H9 (cell line): ENCODE results near the gene ARID3A. TPM values are rescaled to one million over a fixed set of nuclear protein-coding genes. Genes with fewer than 3 reads are reported as not detected.
A peak's percentile ranks its signal among the peaks of the same experiment; 100 is the strongest.

Source experiments
- DNase-seq: peaks from one replicate; pipeline ENCODE4 v3.0.0-alpha.2; 2017
- H2AFZ ChIP-seq: one replicate; pipeline ENCODE4 v1.6.1; 2013; ENCODE audit warnings: mild to moderate bottlenecking, low read length, control low read depth, moderate library complexity
- H2AK5ac ChIP-seq: 2 replicates; pipeline ENCODE4 v1.6.1; 2013; ENCODE audit warnings: low read length, control low read depth, mixed read lengths; ENCODE audit not compliant: insufficient read length
- H2BK120ac ChIP-seq: one replicate; pipeline ENCODE4 v1.6.1; 2013; ENCODE audit warnings: low read depth, mild to moderate bottlenecking, low read length, control low read depth, inconsistent platforms; ENCODE audit not compliant: poor library complexity, severe bottlenecking
- H2BK12ac ChIP-seq: 2 replicates; pipeline ENCODE4 v1.6.1; 2013; ENCODE audit warnings: low read length, control low read depth, mixed read lengths, low read depth; ENCODE audit not compliant: insufficient read length
- H2BK15ac ChIP-seq: 2 replicates; pipeline ENCODE4 v1.6.1; 2013; ENCODE audit warnings: low read depth, low read length, control low read depth
- H2BK20ac ChIP-seq: one replicate; pipeline ENCODE4 v1.6.1; 2013; ENCODE audit warnings: low read depth, mild to moderate bottlenecking, low read length, control low read depth, inconsistent platforms; ENCODE audit not compliant: poor library complexity, severe bottlenecking
- H2BK5ac ChIP-seq: 2 replicates; pipeline ENCODE4 v1.6.1; 2013; ENCODE audit warnings: low read length, control low read depth, mixed read lengths; ENCODE audit not compliant: insufficient read length
- H3K14ac ChIP-seq: 2 replicates; pipeline ENCODE4 v1.6.1; 2013; ENCODE audit warnings: low read length, control low read depth; ENCODE audit not compliant: insufficient read depth
- H3K18ac ChIP-seq: 2 replicates; pipeline ENCODE4 v1.6.1; 2013; ENCODE audit warnings: low read depth, mild to moderate bottlenecking, mixed read lengths, low read length, control low read depth; ENCODE audit not compliant: insufficient read length
- H3K23ac ChIP-seq: 2 replicates; pipeline ENCODE4 v1.6.1; 2013; ENCODE audit warnings: low read length, control low read depth, mixed read lengths, low read depth; ENCODE audit not compliant: insufficient read length
- H3K23me2 ChIP-seq: 2 replicates; pipeline ENCODE4 v1.6.1; 2013; ENCODE audit warnings: low read depth, mild to moderate bottlenecking, mixed read lengths, low read length, control low read depth; ENCODE audit not compliant: insufficient read length, poor library complexity, severe bottlenecking
- H3K27ac ChIP-seq: 2 replicates; pipeline ENCODE4 v1.5.1; 2013; ENCODE audit warnings: low read length, control low read depth, mixed read lengths, low read depth; ENCODE audit not compliant: insufficient read length
- H3K27me3 ChIP-seq: 2 replicates; pipeline ENCODE4 v1.6.1; 2013; ENCODE audit warnings: low read length, control low read depth, inconsistent platforms; ENCODE audit not compliant: insufficient read depth
- H3K4ac ChIP-seq: 2 replicates; pipeline ENCODE4 v1.6.1; 2013; ENCODE audit warnings: low read depth, mild to moderate bottlenecking, control low read depth, inconsistent platforms, low read length, moderate library complexity
- H3K4me1 ChIP-seq: 2 replicates; pipeline ENCODE4 v1.6.1; 2013; ENCODE audit warnings: low read length, control low read depth, inconsistent platforms; ENCODE audit not compliant: insufficient read depth
- H3K4me2 ChIP-seq: 2 replicates; pipeline ENCODE4 v1.6.1; 2013; ENCODE audit warnings: low read length, control low read depth, mixed read lengths; ENCODE audit not compliant: insufficient read length, insufficient read depth
- H3K56ac ChIP-seq: 2 replicates; pipeline ENCODE4 v1.6.1; 2013; ENCODE audit warnings: low read depth, mild to moderate bottlenecking, mixed read lengths, low read length, control low read depth; ENCODE audit not compliant: insufficient read length
- H3K79me1 ChIP-seq: 2 replicates; pipeline ENCODE4 v1.6.1; 2013; ENCODE audit warnings: low read depth, mild to moderate bottlenecking, moderate library complexity, low read length, control low read depth, inconsistent platforms; ENCODE audit not compliant: insufficient read depth, poor library complexity, severe bottlenecking
- H3K79me2 ChIP-seq: 2 replicates; pipeline ENCODE4 v1.6.1; 2013; ENCODE audit warnings: low read length, control low read depth, inconsistent platforms; ENCODE audit not compliant: insufficient read depth
- H3K9ac ChIP-seq: 2 replicates; pipeline ENCODE4 v1.6.1; 2013; ENCODE audit warnings: low read length, control low read depth, mixed read lengths; ENCODE audit not compliant: insufficient read length; ENCODE audit errors: extremely low read depth
- H3K9me3 ChIP-seq: one replicate; pipeline ENCODE4 v1.6.1; 2013; ENCODE audit warnings: low read depth, low read length, inconsistent platforms; ENCODE audit not compliant: control insufficient read depth
- H3T11ph ChIP-seq: one replicate; pipeline ENCODE4 v1.6.1; 2013; ENCODE audit warnings: mild to moderate bottlenecking, low read length, control low read depth, inconsistent platforms
- H4K20me1 ChIP-seq: one replicate; pipeline ENCODE4 v1.6.1; 2013; ENCODE audit not compliant: control insufficient read depth, insufficient read length, insufficient read depth
- H4K5ac ChIP-seq: 2 replicates; pipeline ENCODE4 v1.6.1; 2013; ENCODE audit warnings: low read depth, mild to moderate bottlenecking, mixed read lengths, low read length, control low read depth; ENCODE audit not compliant: insufficient read length
- H4K8ac ChIP-seq: replicated peaks from 2 replicates; pipeline ENCODE4 v1.6.1; 2013; ENCODE audit warnings: low read length, control low read depth, mixed read lengths, low read depth; ENCODE audit not compliant: insufficient read length
- H4K91ac ChIP-seq: 2 replicates; pipeline ENCODE4 v1.6.1; 2013; ENCODE audit warnings: low read depth, mild to moderate bottlenecking, moderate library complexity, mixed read lengths, low read length, control low read depth; ENCODE audit not compliant: insufficient read length
- H3K27ac Mint-ChIP-seq, 3 experiments: 2 replicates in 2 of 3; 3 replicates in 1 of 3; pipeline ENCODE4 v1.8.0; 2020 to 2021; ENCODE audit warnings: mixed read lengths in 3 of 3, mild to moderate bottlenecking in 1 of 3, moderate library complexity in 1 of 3
- H3K27me3 Mint-ChIP-seq: 2 replicates; pipeline ENCODE4 v1.8.0; 2021; ENCODE audit warnings: low read depth, mild to moderate bottlenecking, moderate library complexity, mixed read lengths
- H3K36me3 Mint-ChIP-seq, 3 experiments: 2 replicates in 2 of 3; 3 replicates in 1 of 3; pipeline ENCODE4 v1.8.0; 2020 to 2021; ENCODE audit warnings: low read depth in 3 of 3, mixed read lengths in 3 of 3; ENCODE audit not compliant: insufficient read depth in 1 of 3
- H3K4me1 Mint-ChIP-seq, 2 experiments: 2 replicates each; pipeline ENCODE4 v1.8.0; 2020; ENCODE audit warnings: mixed read lengths in 2 of 2
- H3K4me3 Mint-ChIP-seq, 2 experiments: 2 replicates in 1 of 2; 3 replicates in 1 of 2; pipeline ENCODE4 v1.8.0; 2020 to 2021; ENCODE audit warnings: mild to moderate bottlenecking in 2 of 2, mixed read lengths in 2 of 2, moderate library complexity in 1 of 2
- H3K9me3 Mint-ChIP-seq, 2 experiments: 2 replicates in 1 of 2; 3 replicates in 1 of 2; pipeline ENCODE4 v1.8.0; 2020; ENCODE audit warnings: mild to moderate bottlenecking in 2 of 2, mixed read lengths in 2 of 2, moderate library complexity in 1 of 2
- WGBS: extraction: QIAGEN DNeasy Blood & Tissue Kit; methylation state at CpG from one replicate; pipeline ENCODE4 v1.1.7; 2013; ENCODE audit warnings: missing lambda C conversion rate, low lambda C conversion rate, mixed read lengths; ENCODE audit not compliant: insufficient read length; ENCODE audit errors: extremely low coverage; 5-methylcytosine and 5-hydroxymethylcytosine counted together
- total RNA-seq: library from RNA; stranded (reverse); gene quantifications from 2 replicates; pipeline ENCODE4 v1.2.1, GENCODE V29; 2021
- TF ChIP-seq, protein P1 (sequence below): fragments of 200-600 bp; sonication (generic); conservative IDR thresholded peaks from 3 replicates; pipeline ENCODE4 v1.8.0; 2021; ENCODE audit warnings: antibody characterized with exemption, mild to moderate bottlenecking

The ARID3A gene
- total RNA-seq, 1 experiment from 2014 or later, result 98.3 TPM

DNA sequence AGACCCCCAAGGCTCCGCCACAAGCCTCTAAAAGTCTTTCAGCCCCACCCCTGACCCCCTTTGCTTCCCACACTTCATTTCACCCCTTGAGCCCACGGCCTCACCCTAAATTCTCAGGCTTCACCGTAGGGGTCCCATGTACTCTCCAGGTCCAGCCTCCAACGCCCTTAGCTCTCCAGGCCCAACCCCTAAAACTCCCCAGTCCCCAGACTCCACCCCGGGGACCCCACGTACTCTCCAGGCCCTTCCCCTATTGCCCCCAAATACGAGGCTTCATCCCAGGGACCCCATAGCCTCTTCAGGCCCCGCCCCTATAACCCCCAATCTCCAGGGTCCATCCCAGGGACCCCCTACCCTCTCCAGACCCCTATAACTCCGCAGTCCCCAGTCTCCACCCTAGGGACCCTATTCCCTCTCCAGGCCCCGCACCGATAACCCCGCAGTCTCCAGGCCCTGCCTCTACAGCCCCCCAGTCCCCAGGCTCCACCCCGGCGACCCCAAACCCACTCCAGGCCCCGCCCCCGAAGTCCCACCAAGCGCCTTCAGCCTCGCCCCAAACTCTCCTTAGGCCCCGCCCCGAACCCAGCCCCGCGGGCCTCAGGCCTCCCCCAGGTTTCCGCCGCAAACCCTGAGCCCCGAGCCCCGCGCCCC lies 33.5 kb upstream of the ARID3A start:
- Mint-ChIP-seq H3K4me3 (peak overlapping the region; percentile 76 to 90), H3K27ac (peak overlapping the region in 2 of 3 experiments; percentile 40 to 48; a peak in 2 of 7 replicates), H3K9me3 (no peaks in the 10 kb centered on the region; a peak in 1 of 5 replicates), H3K36me3 (peaks cover 0 to 35% (median 28%) of the 10 kb centered on the region in 3 experiments; a peak in 6 of 7 replicates), H3K27me3 (peaks cover 4% of the 10 kb centered on the region; the same call in 1 of the 2 replicates), H3K4me1 (peaks cover 3 to 6% of the 10 kb centered on the region in 2 experiments; a peak in 3 of 4 replicates)
- no peak overlapping the region for H4K91ac ChIP-seq
- no peak overlapping the region for H3K23ac ChIP-seq
- peaks cover 4% of the 10 kb centered on the region for H3K23me2 ChIP-seq
- no peak overlapping the region for H3K14ac ChIP-seq
- no peak for DNase-seq
- H3K79me2 ChIP-seq, result no peaks in the 10 kb centered on the region; the same call in 1 of the 2 replicates
- no peak overlapping the region for H3K27ac ChIP-seq
- H3K4me2 ChIP-seq, result peak overlapping the region; percentile 56
- H2BK20ac ChIP-seq, result no peak overlapping the region
- no peak overlapping the region for H4K5ac ChIP-seq
- no CpG with 5 or more reads among the region's 27 CpGs for WGBS
- no peak overlapping the region for H4K8ac ChIP-seq
- H2AFZ ChIP-seq, result no peak overlapping the region
- no peak overlapping the region for H3K18ac ChIP-seq
- H2BK12ac ChIP-seq, result no peak overlapping the region
- no peak overlapping the region for H3K56ac ChIP-seq
- H3K79me1 ChIP-seq, result no peaks in the 10 kb centered on the region
- H3K9me3 ChIP-seq, result no peaks in the 10 kb centered on the region
- TF ChIP-seq, protein P1, sequence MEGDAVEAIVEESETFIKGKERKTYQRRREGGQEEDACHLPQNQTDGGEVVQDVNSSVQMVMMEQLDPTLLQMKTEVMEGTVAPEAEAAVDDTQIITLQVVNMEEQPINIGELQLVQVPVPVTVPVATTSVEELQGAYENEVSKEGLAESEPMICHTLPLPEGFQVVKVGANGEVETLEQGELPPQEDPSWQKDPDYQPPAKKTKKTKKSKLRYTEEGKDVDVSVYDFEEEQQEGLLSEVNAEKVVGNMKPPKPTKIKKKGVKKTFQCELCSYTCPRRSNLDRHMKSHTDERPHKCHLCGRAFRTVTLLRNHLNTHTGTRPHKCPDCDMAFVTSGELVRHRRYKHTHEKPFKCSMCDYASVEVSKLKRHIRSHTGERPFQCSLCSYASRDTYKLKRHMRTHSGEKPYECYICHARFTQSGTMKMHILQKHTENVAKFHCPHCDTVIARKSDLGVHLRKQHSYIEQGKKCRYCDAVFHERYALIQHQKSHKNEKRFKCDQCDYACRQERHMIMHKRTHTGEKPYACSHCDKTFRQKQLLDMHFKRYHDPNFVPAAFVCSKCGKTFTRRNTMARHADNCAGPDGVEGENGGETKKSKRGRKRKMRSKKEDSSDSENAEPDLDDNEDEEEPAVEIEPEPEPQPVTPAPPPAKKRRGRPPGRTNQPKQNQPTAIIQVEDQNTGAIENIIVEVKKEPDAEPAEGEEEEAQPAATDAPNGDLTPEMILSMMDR, result no peak
- H2BK120ac ChIP-seq, result no peak overlapping the region
- peaks cover 2% of the 10 kb centered on the region for H4K20me1 ChIP-seq
- H2BK15ac ChIP-seq, result no peak overlapping the region
- peak overlapping the region; percentile 36 for H3K9ac ChIP-seq
- no peak overlapping the region for H2AK5ac ChIP-seq
- H2BK5ac ChIP-seq, result no peak overlapping the region
- no peaks in the 10 kb centered on the region for H3K4me1 ChIP-seq
- H3T11ph ChIP-seq, result no peak overlapping the region
- H3K27me3 ChIP-seq, result no peaks in the 10 kb centered on the region
- no peak overlapping the region for H3K4ac ChIP-seq
